Calu3 (cell line): ENCODE measurements around the gene HPD. TPM values are rescaled to one million over a fixed set of nuclear protein-coding genes. Genes with fewer than 3 reads are reported as not detected.
A peak's percentile ranks its signal among the peaks of the same experiment; 100 is the strongest.

Experiments used
- BruUV-seq: library from RNA; stranded (reverse); fragments of 400-500 nt; replicated peaks from 2 replicates; lab custom pipeline; 2021; lab: Mats Ljungman, UMichigan
- CTCF ChIA-PET: fragments of 300-600 bp; sonication (Branson Sonifier 250); formaldehyde crosslinking; loops from one replicate; lab custom pipeline; 2022; ENCODE audit warnings: antibody characterized with exemption; lab: Charles Lee
- DNase-seq: peaks from one replicate; pipeline ENCODE4 v3.0.0; 2022
- H3K27ac Mint-ChIP-seq: one replicate; pipeline ENCODE4 v1.8.0; 2022; ENCODE audit warnings: mixed read lengths; ENCODE audit not compliant: unreplicated experiment
- H3K27me3 Mint-ChIP-seq: one replicate; pipeline ENCODE4 v1.8.0; 2022; ENCODE audit warnings: mixed read lengths; ENCODE audit not compliant: unreplicated experiment
- H3K36me3 Mint-ChIP-seq: one replicate; pipeline ENCODE4 v1.8.0; 2022; ENCODE audit warnings: mild to moderate bottlenecking, moderate library complexity, mixed read lengths; ENCODE audit not compliant: insufficient read depth, unreplicated experiment
- H3K4me1 Mint-ChIP-seq: one replicate; pipeline ENCODE4 v1.8.0; 2022; ENCODE audit warnings: mild to moderate bottlenecking, low read depth, mixed read lengths; ENCODE audit not compliant: unreplicated experiment
- H3K4me3 Mint-ChIP-seq: one replicate; pipeline ENCODE4 v1.8.0; 2022; ENCODE audit warnings: mild to moderate bottlenecking, low read depth, moderate library complexity, mixed read lengths; ENCODE audit not compliant: unreplicated experiment
- H3K9me3 Mint-ChIP-seq: one replicate; pipeline ENCODE4 v1.8.0; 2022; ENCODE audit warnings: low read depth, mixed read lengths; ENCODE audit not compliant: unreplicated experiment
- intact Hi-C: fragments of 100-400 bp; cut with micrococcal nuclease; formaldehyde crosslinking; loops from one replicate; pipeline ENCODE4 v1.10.0; 2022; ENCODE audit not compliant: unreplicated experiment
- total RNA-seq: library from RNA; stranded (reverse); gene quantifications from 2 replicates; pipeline ENCODE4 v1.2.3, GENCODE V29; 2022
- TF ChIP-seq, protein P1 (sequence below): fragments of 200-600 bp; IDR thresholded peaks from one replicate; pipeline ENCODE4 v1.8.0; 2022; ENCODE audit warnings: antibody characterized with exemption; ENCODE audit not compliant: unreplicated experiment

HPD gene
- total RNA-seq, 1 experiment from 2014 or later: not detected

DNA sequence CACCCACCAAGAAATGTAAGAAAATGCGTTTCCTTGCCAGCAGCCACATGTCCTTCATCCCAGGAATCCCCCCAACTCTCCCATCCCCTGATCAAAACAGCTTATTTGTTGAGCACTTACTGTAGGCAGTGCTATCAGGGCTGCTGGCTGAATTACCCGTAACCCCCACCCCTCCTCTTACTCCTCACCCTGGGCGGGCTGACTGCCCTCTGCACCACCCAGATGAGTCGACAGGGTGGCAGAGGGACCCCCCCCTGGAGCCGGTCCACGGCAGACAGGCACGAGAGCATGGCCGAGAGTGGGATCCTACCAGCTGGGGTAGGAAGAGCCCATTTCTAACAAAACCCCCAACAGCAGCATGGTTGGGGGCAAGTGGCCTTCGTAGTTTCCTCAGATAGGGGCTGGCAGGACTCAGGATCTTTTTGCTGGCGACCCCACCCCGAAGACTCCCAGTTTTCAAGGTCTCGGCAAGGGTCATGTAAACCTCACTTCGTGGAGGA lies 64.1 kb downstream of the HPD start:
- TF ChIP-seq, protein P1, sequence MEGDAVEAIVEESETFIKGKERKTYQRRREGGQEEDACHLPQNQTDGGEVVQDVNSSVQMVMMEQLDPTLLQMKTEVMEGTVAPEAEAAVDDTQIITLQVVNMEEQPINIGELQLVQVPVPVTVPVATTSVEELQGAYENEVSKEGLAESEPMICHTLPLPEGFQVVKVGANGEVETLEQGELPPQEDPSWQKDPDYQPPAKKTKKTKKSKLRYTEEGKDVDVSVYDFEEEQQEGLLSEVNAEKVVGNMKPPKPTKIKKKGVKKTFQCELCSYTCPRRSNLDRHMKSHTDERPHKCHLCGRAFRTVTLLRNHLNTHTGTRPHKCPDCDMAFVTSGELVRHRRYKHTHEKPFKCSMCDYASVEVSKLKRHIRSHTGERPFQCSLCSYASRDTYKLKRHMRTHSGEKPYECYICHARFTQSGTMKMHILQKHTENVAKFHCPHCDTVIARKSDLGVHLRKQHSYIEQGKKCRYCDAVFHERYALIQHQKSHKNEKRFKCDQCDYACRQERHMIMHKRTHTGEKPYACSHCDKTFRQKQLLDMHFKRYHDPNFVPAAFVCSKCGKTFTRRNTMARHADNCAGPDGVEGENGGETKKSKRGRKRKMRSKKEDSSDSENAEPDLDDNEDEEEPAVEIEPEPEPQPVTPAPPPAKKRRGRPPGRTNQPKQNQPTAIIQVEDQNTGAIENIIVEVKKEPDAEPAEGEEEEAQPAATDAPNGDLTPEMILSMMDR: no peak
- intact Hi-C loops: loop anchor here (1.0 kb wide), 2 partner anchors 18 to 97 kb away; no protein-coding TSS in a partner anchor
- Mint-ChIP-seq H3K9me3 (no peaks in the 10 kb centered on the region), H3K4me3 (peak overlapping the region; percentile 86), H3K36me3 (peaks cover 89% of the 10 kb centered on the region), H3K27ac (peak overlapping the region; percentile 89), H3K27me3 (no peaks in the 10 kb centered on the region), H3K4me1 (peaks cover 84% of the 10 kb centered on the region)
- BruUV-seq: no TSS peak
- CTCF ChIA-PET: interaction anchor here (0.5 to 8.7 kb wide), 37 partner anchors 8 to 560 kb away, joined by 3 to 179 read pairs (median 6); partner anchors contain the start of genes PSMD9, SETD1B and TMEM120B
- no peak for DNase-seq

DNA sequence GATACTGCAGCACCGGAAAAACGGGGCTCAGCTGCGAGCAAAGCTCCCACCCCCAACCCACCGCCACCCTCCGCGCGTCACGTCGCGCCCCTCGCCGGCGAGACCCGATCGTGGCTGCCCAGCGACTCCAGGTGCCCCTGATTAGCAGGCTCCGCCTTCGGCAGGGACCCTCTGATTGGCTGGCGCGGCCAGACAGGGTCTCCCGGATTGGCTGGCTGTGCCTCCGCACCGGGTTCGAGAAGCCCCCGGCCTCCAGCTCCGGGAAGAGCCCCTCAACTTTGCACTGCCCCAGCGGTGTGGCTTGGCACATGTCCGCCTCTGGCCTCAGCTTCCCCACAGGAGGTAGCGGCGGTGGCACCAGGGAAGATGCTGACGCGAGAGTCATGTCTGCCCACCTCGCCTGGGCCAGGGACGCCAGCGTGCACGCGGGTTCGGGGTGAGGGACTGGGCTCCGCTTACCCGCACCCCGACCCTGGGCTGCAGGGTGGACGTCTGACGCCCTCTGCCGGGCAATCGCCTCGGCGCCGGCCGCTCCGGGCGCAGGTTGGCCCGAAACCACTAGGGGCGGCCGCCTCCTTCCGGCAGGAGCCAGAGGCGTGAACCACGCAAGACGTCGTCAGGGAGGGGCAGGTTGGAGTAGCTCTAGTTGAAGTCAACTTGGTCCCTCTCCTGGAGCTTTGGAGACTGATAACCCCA lies 64.7 kb downstream of the HPD start:
- H3K4me3 Mint-ChIP-seq: peak overlapping the region; percentile 86
- TF ChIP-seq, protein P1: peak; percentile 99
- DNase-seq: peak; percentile 98
- no peaks in the 10 kb centered on the region for H3K9me3 Mint-ChIP-seq
- no peaks in the 10 kb centered on the region for H3K27me3 Mint-ChIP-seq
- BruUV-seq: no TSS peak
- peaks cover 86% of the 10 kb centered on the region for H3K36me3 Mint-ChIP-seq
- CTCF ChIA-PET: interaction anchor here (0.5 to 8.7 kb wide), 36 partner anchors 8 to 241 kb away, joined by 3 to 179 read pairs (median 6); partner anchors contain the start of genes PSMD9, SETD1B and TMEM120B
- H3K27ac Mint-ChIP-seq: peak overlapping the region; percentile 89
- peaks cover 81% of the 10 kb centered on the region for H3K4me1 Mint-ChIP-seq
- intact Hi-C loops: loop anchor here (1.0 kb wide), 1 partner anchor 97 kb away; no protein-coding TSS in a partner anchor

DNA sequence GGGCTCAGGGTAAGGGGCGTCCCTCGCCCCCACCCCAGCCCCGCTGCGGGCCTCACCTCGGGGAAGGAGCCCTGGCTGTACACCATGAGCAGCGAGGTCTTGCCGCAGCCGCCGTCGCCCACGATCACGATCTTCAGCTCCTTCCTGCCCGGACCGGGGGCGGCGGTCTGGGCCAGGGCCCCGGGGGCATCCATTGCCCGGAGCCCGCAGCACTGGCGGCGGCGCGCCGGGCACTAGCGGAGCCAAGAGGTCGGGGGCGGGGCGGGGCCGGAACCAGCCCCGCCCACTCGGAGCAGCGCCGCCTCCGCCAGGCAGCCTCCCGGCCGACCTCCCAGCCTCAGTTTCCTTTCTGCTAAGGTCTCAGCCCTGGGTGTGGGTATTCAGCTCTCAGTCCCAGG lies 65.2 kb downstream of the HPD start, which contains the start of gene RHOF:
TSS of gene RHOF (minus strand) at position 249 of the 398 bp plus-strand sequence. CDS start at position 194, 55 bp downstream.
- peaks cover 86% of the 10 kb centered on the region for H3K36me3 Mint-ChIP-seq
- peak within 1 kb of the TSS; percentile 86 for H3K4me3 Mint-ChIP-seq
- intact Hi-C loops: no loop called here
- H3K4me1 Mint-ChIP-seq: peaks cover 76% of the 10 kb centered on the region
- H3K27me3 Mint-ChIP-seq: no peaks in the 10 kb centered on the region
- peak within 1 kb of the TSS; percentile 89 for H3K27ac Mint-ChIP-seq
- peak; percentile 66 for DNase-seq
- BruUV-seq: no TSS peak
- H3K9me3 Mint-ChIP-seq: no peaks in the 10 kb centered on the region
- TF ChIP-seq, protein P1: no peak
- CTCF ChIA-PET: interaction anchor here (0.6 to 8.7 kb wide), 16 partner anchors 9 to 289 kb away, joined by 3 to 179 read pairs (median 9); partner anchors contain the start of genes PSMD9, SETD1B and TMEM120B

DNA sequence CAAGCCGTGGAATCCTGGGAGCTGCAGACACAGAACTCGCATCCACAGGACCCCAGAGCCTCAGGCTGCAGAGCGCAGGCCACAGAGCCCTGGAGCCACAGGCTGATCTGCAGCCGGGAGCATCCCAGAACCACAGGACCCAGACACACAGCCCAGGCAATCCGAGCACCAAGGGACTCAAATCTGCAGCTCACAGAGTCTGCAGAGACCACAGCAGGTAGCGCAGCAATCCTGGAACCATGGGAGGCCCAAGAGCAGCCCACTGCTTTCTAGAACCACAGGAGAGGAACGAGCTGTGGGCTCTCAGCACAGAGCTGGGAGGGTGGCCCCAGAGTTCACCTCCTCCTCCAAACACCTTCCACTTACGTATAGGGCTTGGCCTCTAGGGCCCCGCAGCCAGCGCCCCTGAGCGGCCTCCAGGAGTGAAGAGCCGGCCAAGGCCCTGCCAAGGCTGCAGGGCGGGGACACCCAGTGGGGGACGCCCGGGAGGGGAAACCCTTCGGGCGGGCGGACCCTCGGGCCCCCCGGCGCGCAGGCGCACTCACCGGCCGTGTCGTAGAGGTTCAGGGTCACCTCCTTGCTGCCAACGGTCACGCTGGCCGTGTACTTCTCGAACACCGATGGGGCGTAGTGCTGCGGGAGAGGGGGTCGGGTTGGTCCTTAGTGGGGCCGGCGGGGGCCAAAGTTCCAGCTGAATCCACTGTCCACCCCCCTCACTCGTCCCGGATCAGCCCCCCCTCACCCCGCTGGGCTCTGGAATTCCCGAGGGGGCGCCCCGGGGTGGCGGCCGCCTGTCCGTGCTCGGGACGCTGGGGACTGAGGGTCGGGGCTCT lies 65.8 kb downstream of the HPD start:
- intact Hi-C loops: no loop called here
- Mint-ChIP-seq H3K9me3 (no peaks in the 10 kb centered on the region), H3K4me1 (peaks cover 70% of the 10 kb centered on the region), H3K36me3 (peaks cover 87% of the 10 kb centered on the region), H3K27ac (peak overlapping the region; percentile 85), H3K27me3 (no peaks in the 10 kb centered on the region), H3K4me3 (peak overlapping the region; percentile 86)
- TF ChIP-seq, protein P1: no peak
- BruUV-seq: TSS peak; percentile 83
- CTCF ChIA-PET: interaction anchor here (0.6 to 8.7 kb wide), 8 partner anchors 9 to 290 kb away, joined by 3 to 179 read pairs (median 10); no protein-coding TSS in a partner anchor
- DNase-seq: peak; percentile 50
